Breast epithelium (tissue), 4 donors: ENCODE results near the gene SFI1. TPM values are rescaled to one million over a fixed set of nuclear protein-coding genes. Genes with fewer than 3 reads are reported as not detected.
A peak's percentile ranks its signal among the peaks of the same experiment; 100 is the strongest.
"Not testable (repeated sequence)": the region's sequence is repeated elsewhere in the genome, so short reads cannot be mapped to it uniquely, and the experiment has no call there.

Source experiments
- DNase-seq, 2 donors: peaks; one replicate each; pipeline ENCODE4 v3.0.0-alpha.2; 2019; ENCODE audit warnings: low spot score in 2 of 2
- H3K27ac ChIP-seq, 2 donors: fragments of 200-600 bp; sonication (generic) in 1 of 2; one replicate each; pipeline ENCODE4 v1.5.1; 2016 to 2019; ENCODE audit warnings: mild to moderate bottlenecking in 1 of 2
- H3K27me3 ChIP-seq, 2 donors: fragments of 200-600 bp; sonication (generic) in 1 of 2; one replicate each; pipeline versions ENCODE4 v1.5.1 to v1.6.0; 2017 to 2019; ENCODE audit warnings: control low read depth in 1 of 2, mild to moderate bottlenecking in 1 of 2
- H3K36me3 ChIP-seq: fragments of 200-600 bp; one replicate; pipeline ENCODE4 v1.5.1; 2019
- H3K4me1 ChIP-seq, 2 donors: fragments of 200-600 bp; sonication (generic); one replicate each; pipeline ENCODE4 v1.5.1; 2016 to 2019; ENCODE audit warnings: control low read depth in 1 of 2
- H3K4me3 ChIP-seq, 3 donors: fragments of 200-600 bp; sonication (generic); 1 replicate in 2 of 3; 2 replicates in 1 of 3; pipeline ENCODE4 v1.5.1; 2016 to 2019; ENCODE audit warnings: mild to moderate bottlenecking in 3 of 3, moderate library complexity in 2 of 3
- H3K9me3 ChIP-seq, 2 donors: fragments of 200-600 bp; sonication (generic) in 1 of 2; one replicate each; pipeline ENCODE4 v1.5.1; 2016 to 2019; ENCODE audit warnings: control low read depth in 1 of 2
- POLR2A ChIP-seq: fragments of 450-650 bp; IDR thresholded peaks from one replicate; pipeline ENCODE4 v1.6.1; 2016; ENCODE audit warnings: antibody characterized with exemption, mild to moderate bottlenecking, moderate library complexity
- POLR2AphosphoS5 ChIP-seq, 3 donors: sonication (generic); formaldehyde crosslinking; IDR thresholded peaks; one replicate each; pipeline ENCODE4 v1.6.1; 2017; ENCODE audit warnings: antibody characterized with exemption in 3 of 3
- intact Hi-C: fragments of 100-400 bp; cut with DNase I; formaldehyde crosslinking; loops from one replicate; pipeline ENCODE4 v1.15.1; 2023; ENCODE audit warnings: low total_unique reads
- total RNA-seq, 3 donors: library from RNA; depleted of rRNA; stranded (reverse); fragments of >200 nt; gene quantifications; one replicate each; pipeline ENCODE4 v1.1.0, GENCODE V29; 2016
- TF ChIP-seq, protein P1 (sequence below), 3 donors: fragments of 450-650 bp; IDR thresholded peaks; one replicate each; pipeline ENCODE4 v1.5.1; 2016 to 2017; ENCODE audit warnings: antibody characterized with exemption in 3 of 3, mild to moderate bottlenecking in 3 of 3, moderate library complexity in 3 of 3

The SFI1 gene
- total RNA-seq, 3 donors from 2014 or later = 17.4 to 62.9 (median 42.1) TPM

DNA sequence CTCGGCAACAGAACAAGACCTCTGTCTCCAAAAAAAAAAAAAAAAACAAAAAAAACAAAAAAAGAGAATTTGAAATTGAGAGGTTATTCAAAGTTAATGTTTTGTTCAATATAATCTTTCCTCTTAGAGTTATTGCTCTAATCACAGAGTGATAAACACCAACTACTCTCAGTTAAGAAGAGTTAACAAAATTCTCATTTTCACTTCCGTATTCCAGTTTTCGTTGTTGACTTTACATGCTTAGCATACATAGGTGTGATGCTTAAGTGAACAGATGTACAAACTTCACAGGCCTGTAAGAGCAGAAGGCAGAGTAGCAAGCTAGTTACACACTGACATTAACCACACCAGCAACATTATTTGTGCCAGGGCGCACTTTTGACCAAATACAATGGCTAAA lies 19.0 kb upstream of the SFI1 start:
- TF ChIP-seq POLR2A (no peak), POLR2AphosphoS5 (IDR thresholded peaks at IDR 0.05) (no peak)
- TF ChIP-seq, protein P1, sequence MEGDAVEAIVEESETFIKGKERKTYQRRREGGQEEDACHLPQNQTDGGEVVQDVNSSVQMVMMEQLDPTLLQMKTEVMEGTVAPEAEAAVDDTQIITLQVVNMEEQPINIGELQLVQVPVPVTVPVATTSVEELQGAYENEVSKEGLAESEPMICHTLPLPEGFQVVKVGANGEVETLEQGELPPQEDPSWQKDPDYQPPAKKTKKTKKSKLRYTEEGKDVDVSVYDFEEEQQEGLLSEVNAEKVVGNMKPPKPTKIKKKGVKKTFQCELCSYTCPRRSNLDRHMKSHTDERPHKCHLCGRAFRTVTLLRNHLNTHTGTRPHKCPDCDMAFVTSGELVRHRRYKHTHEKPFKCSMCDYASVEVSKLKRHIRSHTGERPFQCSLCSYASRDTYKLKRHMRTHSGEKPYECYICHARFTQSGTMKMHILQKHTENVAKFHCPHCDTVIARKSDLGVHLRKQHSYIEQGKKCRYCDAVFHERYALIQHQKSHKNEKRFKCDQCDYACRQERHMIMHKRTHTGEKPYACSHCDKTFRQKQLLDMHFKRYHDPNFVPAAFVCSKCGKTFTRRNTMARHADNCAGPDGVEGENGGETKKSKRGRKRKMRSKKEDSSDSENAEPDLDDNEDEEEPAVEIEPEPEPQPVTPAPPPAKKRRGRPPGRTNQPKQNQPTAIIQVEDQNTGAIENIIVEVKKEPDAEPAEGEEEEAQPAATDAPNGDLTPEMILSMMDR (IDR thresholded peaks at IDR 0.05) = no peak

DNA sequence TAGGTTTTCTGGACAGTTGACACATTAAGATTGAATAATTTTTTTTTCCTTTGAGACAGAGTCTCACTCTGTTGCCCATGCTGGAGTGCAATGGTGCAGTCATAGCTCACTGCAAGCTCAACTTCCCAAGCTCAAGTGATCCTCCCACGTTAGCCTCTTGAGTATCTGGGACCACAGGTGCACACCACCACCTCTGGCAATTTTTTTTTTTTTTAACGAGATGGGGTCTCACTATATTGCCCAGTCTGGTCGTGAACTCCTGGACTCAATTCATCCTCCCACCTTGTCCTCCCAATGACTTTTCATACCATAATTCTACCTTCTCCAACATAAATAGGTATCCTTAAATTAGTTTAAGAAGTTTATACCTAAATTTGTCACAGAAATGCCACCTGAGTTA lies 15.2 kb upstream of the SFI1 start:
- no peaks in the 10 kb centered on the region for H3K27me3 ChIP-seq
- intact Hi-C loops = no loop called here
- no peaks in the 10 kb centered on the region for H3K9me3 ChIP-seq
- no peaks in the 10 kb centered on the region for H3K4me1 ChIP-seq
- no peak for DNase-seq
- no peak overlapping the region for H3K4me3 ChIP-seq
- no peak overlapping the region for H3K27ac ChIP-seq
- H3K36me3 ChIP-seq = no peaks in the 10 kb centered on the region
- no peak for TF ChIP-seq POLR2A
- TF ChIP-seq, protein P1 (IDR thresholded peaks at IDR 0.05) = no peak
- no peak for TF ChIP-seq POLR2AphosphoS5 (IDR thresholded peaks at IDR 0.05)

More for the DNA sequence above, 19.0 kb upstream of the SFI1 start:
- H3K27me3 ChIP-seq = no peaks in the 10 kb centered on the region
- no peak for DNase-seq
- H3K4me3 ChIP-seq = no peak overlapping the region
- H3K27ac ChIP-seq = no peak overlapping the region
- intact Hi-C loops = no loop called here
- H3K4me1 ChIP-seq = no peaks in the 10 kb centered on the region
- no peaks in the 10 kb centered on the region for H3K36me3 ChIP-seq
- H3K9me3 ChIP-seq = no peaks in the 10 kb centered on the region

DNA sequence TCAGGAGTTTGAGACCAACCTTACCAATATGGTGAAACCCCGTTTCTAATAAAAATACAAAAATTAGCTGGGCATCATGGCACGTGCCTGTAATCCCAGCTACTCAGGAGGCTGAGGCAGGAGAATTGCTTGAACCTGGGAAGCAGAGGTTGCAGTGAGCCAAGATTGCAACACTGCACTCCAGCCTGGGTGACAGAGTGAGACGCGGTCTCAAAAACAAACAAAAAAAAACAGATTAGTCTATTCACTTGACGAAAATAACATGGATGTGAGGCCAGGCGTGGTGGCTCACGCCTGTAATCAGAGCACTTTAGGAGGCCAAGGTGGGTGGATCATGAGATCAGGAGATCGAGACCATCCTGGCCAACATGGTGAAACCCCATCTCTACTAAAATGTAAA lies 13.9 kb upstream of the SFI1 start:
- intact Hi-C loops, H3K9me3 ChIP-seq, H3K4me3 ChIP-seq, H3K27me3 ChIP-seq, DNase-seq, H3K27ac ChIP-seq, H3K36me3 ChIP-seq, H3K4me1 ChIP-seq: not testable (repeated sequence)

DNA sequence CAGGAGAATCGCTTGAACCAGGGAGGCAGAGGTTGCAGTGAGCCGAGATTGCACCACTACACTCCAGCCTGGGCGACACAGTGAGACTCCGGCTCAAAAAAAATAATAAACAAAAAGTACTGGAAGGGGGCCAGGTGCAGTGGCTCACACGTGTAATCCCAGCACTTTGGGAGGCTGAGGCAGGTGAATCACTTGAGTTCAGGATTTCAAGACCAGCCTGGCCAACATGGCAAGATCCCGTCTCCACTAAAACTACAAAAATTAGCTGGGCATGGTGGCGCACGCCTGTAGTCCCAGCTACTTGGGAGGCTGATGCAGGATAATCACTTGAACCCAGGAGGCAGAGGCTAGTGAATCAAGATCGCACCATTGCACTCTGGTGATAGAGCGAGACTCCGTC lies 10.0 kb upstream of the SFI1 start:
- H3K36me3 ChIP-seq, H3K27ac ChIP-seq, H3K9me3 ChIP-seq, DNase-seq, H3K27me3 ChIP-seq, H3K4me3 ChIP-seq, intact Hi-C loops: not testable (repeated sequence)
- peaks cover 9 to 14% of the 10 kb centered on the region in 2 donors for H3K4me1 ChIP-seq

DNA sequence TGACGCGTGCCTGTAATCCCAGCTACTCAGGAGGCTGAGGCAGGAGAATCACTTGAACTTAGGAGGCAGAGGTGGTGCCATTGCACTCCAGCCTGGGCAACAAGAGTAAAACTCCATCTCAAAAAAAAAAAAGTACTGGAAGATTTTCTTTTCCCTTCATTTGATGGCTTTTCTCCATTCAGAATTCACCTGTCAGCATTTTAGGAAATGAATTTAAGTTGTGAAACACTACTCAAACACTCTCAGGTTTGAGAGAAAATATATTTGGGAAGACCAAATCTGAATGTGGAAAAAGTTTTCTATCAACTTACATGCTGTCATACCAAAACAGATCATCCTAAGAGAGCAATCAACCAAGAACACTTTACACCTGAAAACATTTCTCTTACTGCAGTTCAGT lies 9.4 kb upstream of the SFI1 start:
- Histone ChIP-seq H3K4me3 (no peak overlapping the region), H3K9me3 (no peaks in the 10 kb centered on the region), H3K27me3 (no peaks in the 10 kb centered on the region), H3K4me1 (peaks cover 9 to 14% of the 10 kb centered on the region in 2 donors), H3K27ac (no peak overlapping the region), H3K36me3 (no peaks in the 10 kb centered on the region)
- DNase-seq = no peak
- TF ChIP-seq POLR2AphosphoS5 (IDR thresholded peaks at IDR 0.05) = no peak
- TF ChIP-seq, protein P1 (IDR thresholded peaks at IDR 0.05) = no peak
- TF ChIP-seq POLR2A = no peak
- intact Hi-C loops = no loop called here

DNA sequence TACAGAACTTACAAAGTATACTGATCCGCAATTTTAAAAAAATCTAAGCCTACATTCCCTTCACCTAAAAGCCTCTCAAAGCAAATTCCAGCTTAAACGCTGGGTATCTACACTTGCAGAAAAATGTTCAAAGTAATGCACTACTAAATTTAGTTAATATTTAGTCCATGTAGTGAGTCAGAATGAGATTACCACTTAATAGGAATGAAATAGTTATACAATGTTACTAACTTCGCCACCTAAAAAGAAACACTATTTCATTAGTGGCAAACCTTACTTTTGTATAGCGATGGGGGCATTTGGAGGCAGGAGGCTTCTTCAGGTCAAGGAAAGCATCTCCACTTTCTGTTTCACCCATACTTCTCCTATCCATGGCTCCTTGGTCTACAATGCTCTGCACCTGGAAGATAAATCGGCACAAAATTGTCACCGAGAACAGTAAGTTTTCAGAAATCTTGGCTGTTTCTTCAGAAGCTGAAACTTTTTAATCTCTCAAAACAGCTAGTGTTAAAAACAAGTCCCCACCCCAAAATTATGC lies 7.9 kb upstream of the SFI1 start:
- peaks cover 9 to 14% of the 10 kb centered on the region in 2 donors for H3K4me1 ChIP-seq
- no peaks in the 10 kb centered on the region for H3K27me3 ChIP-seq
- H3K9me3 ChIP-seq = no peaks in the 10 kb centered on the region
- peak overlapping the region; percentile 69 to 97 (median 89) for H3K4me3 ChIP-seq
- no peaks in the 10 kb centered on the region for H3K36me3 ChIP-seq
- TF ChIP-seq POLR2AphosphoS5 (IDR thresholded peaks at IDR 0.05) (no peak), POLR2A (no peak)
- TF ChIP-seq, protein P1 (IDR thresholded peaks at IDR 0.05) = no peak
- intact Hi-C loops = no loop called here
- H3K27ac ChIP-seq = peak overlapping the region in 1 of 2 donors; percentile 97
- DNase-seq = no peak
